Thyroid gland (tissue), 4 donors: ENCODE measurements around the gene SELENOI. TPM values are rescaled to one million over a fixed set of nuclear protein-coding genes. Genes with fewer than 3 reads are reported as not detected.
A peak's percentile ranks its signal among the peaks of the same experiment; 100 is the strongest.
"Not testable (repeated sequence)": the region's sequence is repeated elsewhere in the genome, so short reads cannot be mapped to it uniquely, and the experiment has no call there.

ENCODE experiments used
- DNase-seq, 2 donors: peaks; one replicate each; pipeline ENCODE4 v3.0.0-alpha.2; 2019
- H3K27ac ChIP-seq, 3 donors: fragments of 200-600 bp; sonication (generic); 1 replicate in 2 of 3; 2 replicates in 1 of 3; pipeline ENCODE4 v1.5.1; 2016 to 2019; ENCODE audit warnings: mild to moderate bottlenecking in 1 of 3, moderate library complexity in 1 of 3
- H3K27me3 ChIP-seq: fragments of 200-600 bp; sonication (generic); one replicate; pipeline ENCODE4 v1.5.1; 2019
- H3K36me3 ChIP-seq, 2 donors: fragments of 200-600 bp; sonication (generic); one replicate each; pipeline ENCODE4 v1.5.1; 2016 to 2019
- H3K4me1 ChIP-seq, 2 donors: fragments of 200-600 bp; sonication (generic); one replicate each; pipeline ENCODE4 v1.5.1; 2017 to 2019
- H3K4me3 ChIP-seq, 3 donors: fragments of 200-600 bp; sonication (generic); replicated peaks in 1 of 3; 1 replicate in 2 of 3; 2 replicates in 1 of 3; pipeline ENCODE4 v1.5.1; 2016; ENCODE audit warnings: mild to moderate bottlenecking in 1 of 3
- H3K9me3 ChIP-seq: fragments of 200-600 bp; sonication (generic); one replicate; pipeline ENCODE4 v1.5.1; 2017
- POLR2A ChIP-seq, 2 donors: fragments of 450-650 bp; IDR thresholded peaks; one replicate each; pipeline ENCODE4 v1.6.1; 2017; ENCODE audit warnings: antibody characterized with exemption in 2 of 2, mild to moderate bottlenecking in 2 of 2, moderate library complexity in 1 of 2
- WGBS, 2 donors: methylation state at CpG; one replicate each; pipeline ENCODE4 v1.1.5; 2017; 5-methylcytosine and 5-hydroxymethylcytosine counted together
- intact Hi-C: fragments of 100-400 bp; cut with DNase I; formaldehyde crosslinking; loops from one replicate; pipeline ENCODE4 v1.15.1; 2023
- total RNA-seq, 4 donors: library from RNA; depleted of rRNA; stranded (reverse); fragments of >200 nt; gene quantifications; one replicate each; pipeline ENCODE4 v1.2.3, GENCODE V29; 2016
- TF ChIP-seq, protein P1 (sequence below), 6 experiments: fragments of 200-600 bp in 3 of 6; fragments of 450-650 bp in 3 of 6; sonication (generic) in 3 of 6; IDR thresholded peaks; one replicate each; pipeline ENCODE4 v1.5.1; 2016 to 2019; ENCODE audit warnings: antibody characterized with exemption in 6 of 6, mild to moderate bottlenecking in 2 of 6, inconsistent platforms in 1 of 6, moderate library complexity in 1 of 6

The SELENOI gene
- total RNA-seq, 4 donors from 2014 or later, result 16.7 to 31.2 (median 21.8) TPM

DNA sequence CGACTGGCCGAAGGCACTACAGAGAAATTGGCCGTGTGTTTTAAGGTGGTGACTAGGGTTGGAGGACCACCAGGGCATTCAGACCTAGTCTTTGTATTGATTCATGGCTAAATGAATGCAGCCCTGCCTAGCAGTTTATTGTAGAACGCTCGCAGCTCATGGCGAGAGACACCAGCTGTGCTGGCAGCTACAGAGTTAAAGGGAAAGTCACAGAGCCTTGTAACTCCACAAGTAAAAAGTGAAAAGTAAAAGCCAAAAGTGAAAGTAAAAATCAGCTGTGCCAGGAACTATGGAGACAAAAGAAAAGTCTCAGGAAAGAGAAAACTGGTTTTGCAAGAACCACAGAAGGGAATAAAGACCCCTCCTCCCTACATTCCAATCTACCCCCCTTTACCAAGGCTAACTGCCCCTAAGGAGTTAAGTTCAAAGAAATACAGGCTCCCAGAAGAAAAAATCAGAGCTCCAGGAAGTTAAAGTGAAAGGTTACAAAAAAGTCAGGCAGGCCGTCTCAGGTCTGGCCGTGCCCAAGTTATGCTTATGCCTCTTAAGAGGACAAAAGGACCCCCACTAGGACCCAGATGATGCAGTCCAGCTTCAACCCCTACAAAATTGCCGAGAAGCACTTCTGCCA lies 46.4 kb upstream of the SELENOI start:
- Histone ChIP-seq H3K4me3 (peak overlapping the region; percentile 31 to 66 (median 47)), H3K36me3 (no peaks in the 10 kb centered on the region), H3K27ac (peak overlapping the region; percentile 87 to 91 (median 88)), H3K4me1 (peaks cover 12 to 26% of the 10 kb centered on the region in 2 donors), H3K27me3 (no peaks in the 10 kb centered on the region), H3K9me3 (no peaks in the 10 kb centered on the region)
- WGBS, 2 donors, result 0 to 1% methylated on average over 9 of the region's 9 CpGs
- TF ChIP-seq, protein P1, sequence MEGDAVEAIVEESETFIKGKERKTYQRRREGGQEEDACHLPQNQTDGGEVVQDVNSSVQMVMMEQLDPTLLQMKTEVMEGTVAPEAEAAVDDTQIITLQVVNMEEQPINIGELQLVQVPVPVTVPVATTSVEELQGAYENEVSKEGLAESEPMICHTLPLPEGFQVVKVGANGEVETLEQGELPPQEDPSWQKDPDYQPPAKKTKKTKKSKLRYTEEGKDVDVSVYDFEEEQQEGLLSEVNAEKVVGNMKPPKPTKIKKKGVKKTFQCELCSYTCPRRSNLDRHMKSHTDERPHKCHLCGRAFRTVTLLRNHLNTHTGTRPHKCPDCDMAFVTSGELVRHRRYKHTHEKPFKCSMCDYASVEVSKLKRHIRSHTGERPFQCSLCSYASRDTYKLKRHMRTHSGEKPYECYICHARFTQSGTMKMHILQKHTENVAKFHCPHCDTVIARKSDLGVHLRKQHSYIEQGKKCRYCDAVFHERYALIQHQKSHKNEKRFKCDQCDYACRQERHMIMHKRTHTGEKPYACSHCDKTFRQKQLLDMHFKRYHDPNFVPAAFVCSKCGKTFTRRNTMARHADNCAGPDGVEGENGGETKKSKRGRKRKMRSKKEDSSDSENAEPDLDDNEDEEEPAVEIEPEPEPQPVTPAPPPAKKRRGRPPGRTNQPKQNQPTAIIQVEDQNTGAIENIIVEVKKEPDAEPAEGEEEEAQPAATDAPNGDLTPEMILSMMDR (IDR thresholded peaks at IDR 0.05), result no peak
- TF ChIP-seq POLR2A (IDR thresholded peaks at IDR 0.05), result peak in 1 of 2 donors; percentile 5
- peak; percentile 73 to 76 for DNase-seq
- intact Hi-C loops, result loop anchor here (10.0 kb wide), 1 partner anchor 55 kb away; the partner anchor contains the start of genes HADHA and HADHB

DNA sequence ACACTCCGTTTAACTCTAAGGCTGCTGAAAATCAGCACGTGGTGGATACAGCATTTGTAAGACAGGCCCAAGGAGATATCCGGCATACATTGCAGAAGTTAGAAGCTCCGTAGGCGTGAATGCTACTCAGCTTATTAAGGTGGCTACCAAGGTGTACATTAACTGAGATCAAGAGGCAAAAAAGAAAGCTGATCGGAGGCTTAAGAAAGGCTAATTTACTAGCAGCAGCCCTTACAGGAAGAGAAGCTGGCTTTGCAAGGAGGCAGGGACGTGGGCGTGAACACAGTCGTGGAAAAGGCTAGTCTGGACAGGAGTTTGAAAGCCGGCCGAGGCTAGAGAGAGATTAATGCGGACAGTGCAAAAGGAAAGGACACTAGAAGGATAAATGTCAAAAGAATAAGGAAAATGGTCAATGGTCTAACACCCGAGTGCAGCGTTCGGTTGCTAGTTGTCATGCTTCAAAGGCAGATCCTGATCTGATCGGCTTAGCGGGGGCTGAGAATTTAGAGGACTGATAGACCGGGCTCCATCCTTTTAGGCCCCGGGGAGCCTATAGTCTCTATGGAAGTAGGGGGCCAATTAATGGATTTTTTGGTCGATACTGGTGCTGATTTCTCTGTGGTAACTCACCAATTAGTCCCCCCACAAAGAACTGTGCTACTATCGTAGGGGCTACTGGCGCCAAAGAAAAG lies 45.6 kb upstream of the SELENOI start:
- H3K4me3 ChIP-seq, result peak overlapping the region in 2 of 3 donors; percentile 25 to 31
- no peaks in the 10 kb centered on the region for H3K9me3 ChIP-seq
- no peak for TF ChIP-seq POLR2A (IDR thresholded peaks at IDR 0.05)
- TF ChIP-seq, protein P1 (IDR thresholded peaks at IDR 0.05), result no peak
- H3K27me3 ChIP-seq, result no peaks in the 10 kb centered on the region
- no peaks in the 10 kb centered on the region for H3K36me3 ChIP-seq
- H3K4me1 ChIP-seq, result peaks cover 12 to 26% of the 10 kb centered on the region in 2 donors
- peak overlapping the region; percentile 87 to 91 (median 88) for H3K27ac ChIP-seq
- DNase-seq, result peak; percentile 53 to 55
- WGBS, 2 donors, result 33 to 34% methylated on average over 22 of the region's 22 CpGs
- intact Hi-C loops, result no loop called here

- intact Hi-C loops, result no loop called here
These were observed 43.1 kb upstream of the SELENOI start for GRCh38 chr2:26302846-26303245.

DNA sequence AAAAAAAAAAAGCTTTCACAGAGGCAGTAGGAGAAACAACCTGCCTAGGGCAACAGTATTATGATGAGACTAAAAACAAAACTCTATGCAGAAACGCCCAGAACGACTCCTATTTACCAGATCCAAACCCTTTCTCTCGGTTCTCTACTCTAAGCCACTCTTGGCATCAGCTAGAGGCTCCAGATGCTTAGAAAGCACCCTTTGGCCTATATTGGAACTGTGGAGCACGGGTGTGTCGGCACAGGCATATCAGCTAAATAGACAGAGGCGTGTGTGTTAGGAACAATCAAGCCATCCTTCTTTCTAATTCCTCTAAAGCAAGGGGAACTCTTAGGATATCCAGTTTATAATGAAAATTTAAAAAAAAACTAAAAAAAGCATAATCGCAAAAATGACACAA lies 40.8 kb upstream of the SELENOI start:
- intact Hi-C loops, H3K27ac ChIP-seq, H3K4me3 ChIP-seq, H3K36me3 ChIP-seq, H3K9me3 ChIP-seq, H3K27me3 ChIP-seq, DNase-seq: not testable (repeated sequence)
- WGBS, 2 donors, result 75 to 82% methylated on average over 7 of the region's 7 CpGs
- H3K4me1 ChIP-seq, result peaks cover 7 to 10% of the 10 kb centered on the region in 2 donors

More at GRCh38 chr2:26302846-26303245, 43.1 kb upstream of the SELENOI start:
- Histone ChIP-seq H3K27me3 (no peaks in the 10 kb centered on the region), H3K27ac (no peak overlapping the region), H3K4me3 (no peak overlapping the region), H3K9me3 (no peaks in the 10 kb centered on the region), H3K36me3 (no peaks in the 10 kb centered on the region), H3K4me1 (peaks cover 12 to 17% of the 10 kb centered on the region in 2 donors)
- TF ChIP-seq, protein P1 (IDR thresholded peaks at IDR 0.05), result no peak
- TF ChIP-seq POLR2A (IDR thresholded peaks at IDR 0.05), result no peak
- DNase-seq, result peak in 1 of 2 donors; percentile 10
- WGBS, 2 donors, result 58 to 87% methylated on average over 6 of the region's 6 CpGs

DNA sequence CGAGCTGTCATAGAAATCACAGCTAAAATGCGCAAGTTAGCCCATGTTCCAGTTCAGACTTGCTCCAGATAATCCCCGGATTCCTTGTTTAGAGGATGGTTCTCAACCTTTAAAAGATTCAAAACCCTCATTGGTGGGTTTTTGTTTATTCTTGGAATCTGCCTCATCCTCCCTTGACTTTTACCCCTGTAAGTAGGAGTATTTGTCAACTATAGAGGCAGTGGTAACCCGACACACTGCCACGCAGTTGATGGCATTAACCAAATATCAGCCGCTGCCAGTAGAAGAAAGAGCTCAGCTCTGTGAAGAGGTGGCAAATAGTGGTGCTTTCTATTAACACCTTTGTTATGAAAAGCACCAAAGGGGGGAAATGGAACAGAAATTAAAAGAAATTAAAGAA lies 40.4 kb upstream of the SELENOI start:
- 84 to 85% methylated on average over 6 of the region's 6 CpGs for WGBS, 2 donors

More for the DNA sequence above, 40.4 kb upstream of the SELENOI start:
- no peaks in the 10 kb centered on the region for H3K36me3 ChIP-seq
- TF ChIP-seq, protein P1 (IDR thresholded peaks at IDR 0.05), result no peak
- TF ChIP-seq POLR2A (IDR thresholded peaks at IDR 0.05), result no peak
- no peak overlapping the region for H3K27ac ChIP-seq
- peaks cover 4 to 6% of the 10 kb centered on the region in 2 donors for H3K4me1 ChIP-seq
- H3K27me3 ChIP-seq, result no peaks in the 10 kb centered on the region
- intact Hi-C loops, result no loop called here
- no peaks in the 10 kb centered on the region for H3K9me3 ChIP-seq
- no peak for DNase-seq
- no peak overlapping the region for H3K4me3 ChIP-seq
